ENCODE results near the gene BLOC1S4.
"Not testable (repeated sequence)": the region's sequence is repeated elsewhere in the genome, so short reads cannot be mapped to it uniquely, and the experiment has no call there.

The BLOC1S4 gene

DNA sequence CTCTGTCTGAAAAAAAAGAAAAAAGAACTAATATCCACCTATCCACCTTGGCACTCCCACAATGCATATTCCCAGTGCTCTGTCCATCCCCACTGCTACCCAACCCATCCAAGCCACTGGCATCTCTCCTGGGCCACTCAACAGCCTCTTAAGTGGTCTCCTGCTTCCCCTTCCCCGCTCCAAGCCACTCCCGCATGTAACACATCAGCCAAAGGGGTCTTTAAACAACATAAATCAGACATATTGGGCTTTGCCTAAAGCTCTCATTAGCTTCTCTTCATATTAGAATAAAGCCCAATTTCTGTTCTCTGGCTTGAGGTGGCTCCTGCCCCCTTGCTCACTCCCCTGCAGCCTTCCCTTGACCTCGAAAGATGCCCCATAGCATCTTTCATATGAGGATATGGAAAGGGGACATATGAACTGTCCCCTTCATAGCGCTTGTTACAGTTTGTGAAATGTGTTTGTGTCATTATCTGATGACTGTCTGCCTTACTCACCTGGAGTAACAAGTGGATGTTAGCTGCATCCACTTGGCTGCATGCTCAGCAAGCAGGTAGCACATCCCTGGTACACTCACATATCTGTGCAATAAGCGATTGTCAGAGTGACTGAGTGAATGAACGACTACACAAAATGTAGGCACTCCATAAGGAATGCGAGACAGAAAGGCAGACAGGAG lies 3.1 kb downstream of the BLOC1S4 start:
- no peak for DNase-seq (ENCODE audit: low read depth in 2 of 2)

DNA sequence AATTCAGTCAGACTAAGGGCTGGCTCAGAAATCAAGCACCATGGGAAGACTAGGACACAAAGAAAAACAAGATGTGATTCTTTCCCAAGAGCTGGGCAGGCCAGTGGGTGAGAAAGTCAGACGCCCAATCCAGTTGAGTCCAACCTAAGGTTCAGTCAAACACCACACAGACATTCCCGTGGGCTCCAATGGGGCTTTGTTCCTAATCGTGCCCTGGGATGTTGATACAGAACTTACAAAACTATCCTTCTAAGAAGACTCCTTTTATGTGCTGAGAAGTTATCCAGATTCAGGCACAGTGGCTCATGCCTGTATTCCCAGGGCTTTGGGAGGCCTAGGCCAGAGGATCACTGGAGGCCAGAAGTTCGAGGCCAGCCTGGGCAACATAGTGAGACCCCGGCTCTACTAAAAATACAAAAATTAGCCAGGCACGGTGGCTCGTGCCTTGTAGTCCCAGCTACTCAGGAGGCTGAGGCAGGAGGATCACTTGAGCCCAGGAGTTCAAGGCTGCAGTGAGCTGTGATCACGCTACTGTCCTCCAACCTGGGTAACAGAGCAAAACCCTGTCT lies 3.7 kb downstream of the BLOC1S4 start:
- DNase-seq (ENCODE audit: low read depth in 2 of 2) = no peak

DNA sequence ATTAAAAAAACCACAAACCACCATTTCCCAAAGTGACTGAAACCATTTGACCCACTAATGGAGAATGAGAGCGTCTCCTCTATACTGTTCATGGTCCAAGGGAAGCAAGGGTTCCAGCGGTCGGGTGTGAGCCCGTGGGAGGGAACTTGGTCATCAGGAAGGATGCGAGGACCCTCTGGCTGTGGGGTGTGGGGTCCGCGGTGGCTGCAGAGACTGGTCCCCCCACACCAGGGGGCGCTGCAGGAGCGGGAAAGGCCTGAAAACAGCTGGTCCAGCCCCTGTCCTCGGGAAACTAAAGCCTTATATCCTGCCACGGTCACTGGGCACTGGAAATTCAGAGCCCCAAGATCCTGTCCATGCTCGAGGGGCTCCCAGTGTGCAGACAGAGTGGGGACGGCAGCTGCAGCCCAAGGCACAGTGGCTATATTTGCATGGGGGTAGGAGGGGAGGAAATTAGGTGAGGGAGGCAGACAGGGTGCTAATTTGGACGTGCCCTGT lies 4.3 kb downstream of the BLOC1S4 start:
- peak; percentile 61 to 79 for DNase-seq (ENCODE audit: low read depth in 2 of 2)

DNA sequence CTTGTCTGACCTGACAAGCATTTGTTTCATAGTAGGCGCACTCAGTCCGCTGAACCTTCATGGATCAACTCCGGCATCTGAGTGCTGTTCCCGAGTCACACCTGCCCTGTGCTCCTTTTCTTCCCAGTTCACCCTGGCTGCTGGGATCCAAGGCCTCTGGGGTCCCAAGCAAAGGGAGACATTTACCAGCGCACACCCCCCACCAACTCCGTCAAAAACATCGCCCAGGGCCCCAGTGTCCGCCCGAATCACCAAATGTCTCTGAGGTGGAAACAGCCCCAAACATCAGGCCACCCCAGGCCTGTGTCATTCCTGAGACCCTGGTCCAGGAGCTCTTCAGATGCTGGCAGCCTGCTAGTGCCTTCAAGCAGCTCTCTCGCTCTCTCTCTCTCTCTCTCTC lies 5.1 kb downstream of the BLOC1S4 start:
- DNase-seq (ENCODE audit: low read depth in 2 of 2) = no peak

DNA sequence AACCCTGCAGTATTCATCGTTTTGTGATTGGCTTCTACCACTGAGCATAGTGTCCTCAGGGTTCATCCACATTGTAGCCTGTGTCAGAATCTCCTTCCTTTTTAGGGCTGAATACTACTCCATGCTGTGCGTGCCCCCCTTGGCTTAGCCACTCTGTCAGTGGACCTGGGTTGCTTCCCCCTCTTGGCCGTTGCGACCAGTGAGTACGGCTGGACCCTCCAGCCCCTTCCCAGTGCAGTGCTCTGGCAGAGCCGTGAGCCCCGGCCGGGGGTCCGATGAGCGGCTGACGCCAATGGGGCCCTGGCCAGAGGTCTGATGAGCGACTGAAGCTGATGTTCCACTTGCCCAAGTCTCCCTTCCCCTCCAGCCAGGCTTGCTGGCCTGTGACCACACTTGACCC lies 6.9 kb downstream of the BLOC1S4 start:
- no peak for DNase-seq (ENCODE audit: low read depth in 2 of 2)

DNA sequence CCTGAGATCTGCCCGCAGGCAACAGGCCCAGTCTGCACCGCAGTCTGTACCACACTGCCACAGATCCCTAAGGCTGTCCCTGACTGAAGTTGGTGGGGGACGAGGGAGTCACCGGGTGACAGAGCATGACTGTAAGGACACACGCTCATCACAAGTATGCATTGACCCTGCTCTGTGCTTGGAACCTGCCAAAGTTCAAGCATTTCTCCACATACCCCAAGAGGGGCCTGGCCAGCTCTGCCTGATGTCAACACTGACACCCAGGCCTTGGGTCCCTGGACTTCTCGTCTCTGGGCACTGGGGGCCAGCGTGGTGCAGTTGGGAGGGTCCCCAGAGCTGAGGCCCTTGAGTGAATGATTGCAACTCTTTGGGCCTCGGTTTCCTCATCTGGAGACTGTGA lies 7.9 kb downstream of the BLOC1S4 start:
- no peak for DNase-seq (ENCODE audit: low read depth in 2 of 2)

DNA sequence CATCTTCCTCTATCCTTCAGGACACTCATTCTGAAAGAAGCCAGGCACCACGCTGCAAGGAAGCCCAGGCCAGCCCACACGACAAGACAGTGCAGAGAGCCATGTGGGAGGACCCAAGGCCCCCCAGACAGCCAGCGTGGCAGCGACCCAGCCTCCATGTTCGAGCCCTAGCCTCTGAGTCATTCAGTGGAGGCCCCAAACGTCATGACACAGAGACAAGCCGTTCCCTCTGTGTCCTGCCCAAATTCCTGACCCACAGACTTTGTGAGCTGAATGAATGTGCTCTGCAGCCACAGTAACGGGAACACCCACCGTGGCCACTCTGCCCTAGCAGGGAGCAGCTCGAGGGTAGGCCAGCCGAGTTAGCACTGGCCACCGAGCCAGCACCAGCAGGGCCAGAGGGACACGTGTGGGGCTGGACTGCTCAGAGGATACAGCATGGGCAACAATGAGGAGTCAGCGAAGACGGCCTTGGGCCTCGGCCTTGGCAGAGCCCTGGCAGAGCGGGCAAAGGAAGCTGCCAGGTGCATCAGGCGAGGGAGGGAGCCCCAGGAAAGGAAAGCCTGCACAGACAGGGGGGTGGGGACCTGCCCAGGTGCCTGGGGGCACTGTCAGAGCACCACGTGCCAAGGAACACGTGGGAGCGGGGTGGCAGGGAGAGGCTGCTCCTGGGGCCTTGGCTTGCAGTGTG lies 8.6 kb downstream of the BLOC1S4 start:
- DNase-seq (ENCODE audit: low read depth in 2 of 2) = no peak

DNA sequence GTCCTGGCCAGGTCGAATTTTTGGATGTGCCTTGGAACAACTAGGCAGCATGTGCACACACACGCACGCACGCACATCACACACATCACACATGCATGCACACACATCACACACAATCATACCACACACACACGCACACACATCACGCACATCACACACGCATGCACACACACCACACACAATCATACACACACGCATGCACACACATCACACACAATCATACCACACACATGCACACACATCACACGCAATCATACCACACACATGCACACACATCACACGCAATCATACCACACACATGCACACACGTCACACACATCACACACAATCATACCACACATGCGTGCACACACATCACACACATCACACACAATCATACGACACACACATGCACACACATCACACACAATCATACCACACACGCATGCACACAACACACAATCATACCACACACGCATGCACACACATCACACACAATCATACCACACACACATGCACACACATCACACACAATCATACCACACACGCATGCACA lies 9.5 kb downstream of the BLOC1S4 start:
- DNase-seq (ENCODE audit: low read depth in 2 of 2) = not testable (repeated sequence)

DNA sequence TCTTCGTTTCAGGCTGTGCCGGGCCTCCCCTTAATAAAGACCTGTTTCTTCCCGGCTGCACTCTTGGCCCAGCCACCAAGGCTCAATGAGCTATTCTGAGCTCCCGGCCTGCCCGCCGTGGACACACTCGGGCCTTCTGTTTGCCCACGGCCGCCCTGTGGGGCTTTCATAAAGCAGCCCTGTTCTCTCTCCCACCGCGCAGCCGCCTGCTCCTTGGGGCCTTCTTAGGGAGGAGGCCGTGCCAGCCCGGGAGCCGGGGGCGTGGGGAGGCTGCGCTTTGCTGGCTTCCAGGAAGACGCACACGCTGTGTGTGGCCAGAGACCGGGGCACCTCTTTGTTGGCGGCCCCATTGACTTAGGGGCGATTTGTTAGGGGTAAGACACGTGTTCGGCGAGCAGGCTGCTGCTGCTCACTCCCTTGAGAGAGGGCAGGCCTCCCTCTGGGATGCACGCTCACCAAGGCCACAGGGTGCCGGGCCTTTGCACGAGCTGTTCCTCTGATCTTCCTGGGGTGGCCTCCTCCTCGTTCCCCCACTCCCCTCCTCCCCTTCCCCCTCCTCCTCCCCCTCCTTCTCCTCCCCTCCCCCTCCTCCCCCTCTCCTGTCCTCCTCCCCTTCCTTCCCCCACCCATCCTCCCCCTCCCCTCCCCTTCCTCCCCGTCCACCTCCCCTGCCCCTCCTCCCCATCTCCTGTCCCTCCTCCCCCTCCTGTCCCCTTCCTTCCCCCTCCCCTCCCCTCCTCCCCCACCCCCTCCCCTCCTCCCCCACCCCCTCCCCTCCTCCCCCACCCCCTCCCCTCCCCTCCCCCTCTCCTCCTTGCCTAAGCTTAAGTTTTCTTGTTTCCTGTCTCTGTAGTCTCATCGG lies 11.3 kb downstream of the BLOC1S4 start:
- no peak for DNase-seq (ENCODE audit: low read depth in 2 of 2)

DNA sequence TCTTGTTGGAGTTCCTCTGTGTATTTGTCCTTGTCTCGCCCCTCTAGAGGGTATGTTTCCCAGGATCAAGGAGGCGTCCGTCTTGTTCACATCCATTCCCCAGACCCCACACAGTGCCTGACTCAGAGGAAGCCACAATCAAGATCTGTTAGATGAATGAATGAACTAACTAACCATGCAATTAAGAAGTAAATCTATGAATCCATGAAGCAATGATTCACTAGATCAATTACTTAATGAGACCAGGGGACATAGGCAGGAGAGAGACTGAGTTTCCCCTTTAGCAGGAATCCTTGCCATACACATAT lies 11.9 kb downstream of the BLOC1S4 start:
- DNase-seq (ENCODE audit: low read depth in 2 of 2) = no peak

DNA sequence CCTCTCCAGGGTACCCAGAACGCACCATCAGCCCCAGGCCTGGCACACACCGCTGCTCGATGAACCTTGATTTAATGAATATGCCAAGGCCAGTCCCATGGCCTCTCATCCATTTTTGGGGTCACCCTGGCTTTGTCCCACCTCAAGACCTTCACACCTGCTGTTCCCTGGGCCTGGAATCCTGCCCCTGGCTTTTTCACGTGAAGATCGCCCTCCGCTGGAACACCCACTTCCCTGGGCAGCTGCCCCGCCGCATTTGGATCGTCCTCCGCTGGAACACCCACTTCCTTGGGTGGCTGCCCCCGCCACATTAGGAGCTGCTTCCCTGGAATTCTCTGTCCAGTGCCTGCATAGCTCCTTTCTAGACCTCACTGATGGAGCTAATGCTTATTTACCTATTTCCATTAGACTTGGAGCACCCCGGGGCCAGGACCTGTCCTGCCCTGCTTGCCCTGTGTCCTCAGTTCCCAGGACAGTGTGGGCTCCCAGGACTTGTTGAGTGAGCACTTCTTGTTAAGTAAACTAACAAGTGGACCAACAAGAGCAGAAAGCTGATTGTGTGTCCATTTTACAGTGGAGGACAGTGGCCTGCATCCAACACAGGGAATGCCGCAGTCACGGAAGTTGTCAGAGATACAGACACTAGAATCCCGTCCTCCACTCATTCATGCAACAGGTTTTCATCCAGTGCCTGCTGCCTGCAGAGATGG lies 12.5 kb downstream of the BLOC1S4 start:
- no peak for DNase-seq (ENCODE audit: low read depth in 2 of 2)

DNA sequence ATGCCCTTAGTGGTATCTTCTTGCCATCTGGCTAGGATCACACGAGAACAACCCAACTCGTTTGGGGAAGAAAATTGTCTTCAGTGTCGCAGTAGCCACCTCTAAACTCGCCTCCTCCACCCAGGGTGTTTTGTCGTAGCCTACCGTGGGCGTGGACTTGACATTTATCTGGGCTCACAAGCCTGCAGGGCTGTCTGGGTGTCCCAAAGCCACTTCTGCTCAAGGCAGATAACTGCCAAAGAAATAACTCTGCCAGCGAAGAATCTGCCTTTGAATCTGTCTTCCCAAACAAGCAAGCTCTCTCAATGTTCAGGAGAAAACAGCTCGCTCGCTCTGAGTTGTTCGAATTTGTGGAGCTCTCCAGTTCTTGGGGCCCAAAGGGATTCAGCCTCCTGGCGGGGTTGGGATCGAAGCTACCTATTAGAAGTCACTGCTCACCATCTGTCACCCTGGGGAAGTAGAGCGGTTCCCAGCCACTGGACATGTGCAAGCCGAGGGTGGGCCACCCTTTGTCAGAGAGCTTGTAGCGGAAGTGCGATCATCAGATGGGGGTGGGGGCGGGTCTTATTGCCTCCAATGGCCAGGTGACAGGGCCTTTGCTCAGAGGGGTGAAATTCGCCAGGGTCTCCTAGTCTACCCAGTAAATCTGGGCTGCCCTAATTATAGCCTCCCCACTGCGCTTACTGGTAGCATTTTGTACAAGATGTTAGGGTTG lies 14.8 kb downstream of the BLOC1S4 start:
- no peak for DNase-seq (ENCODE audit: low read depth in 2 of 2)

DNA sequence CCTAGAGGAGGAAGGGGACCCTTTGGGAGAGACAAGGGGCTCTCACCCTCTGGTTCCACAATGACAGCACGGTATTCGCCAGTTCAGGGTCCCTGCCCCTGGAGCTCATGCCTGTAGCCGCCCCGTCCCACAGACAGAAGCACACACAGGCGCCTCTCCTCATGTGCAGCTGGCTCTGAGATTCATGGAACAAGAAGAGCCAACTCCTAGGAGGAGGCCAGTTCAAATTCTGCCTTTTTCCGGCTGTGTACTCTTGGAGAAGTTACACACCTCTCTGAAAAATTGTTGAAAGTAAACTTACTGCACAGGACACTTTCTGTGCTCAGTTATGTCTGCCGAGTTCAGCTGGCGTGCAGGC lies 15.3 kb downstream of the BLOC1S4 start:
- DNase-seq (ENCODE audit: low read depth in 2 of 2) = no peak

DNA sequence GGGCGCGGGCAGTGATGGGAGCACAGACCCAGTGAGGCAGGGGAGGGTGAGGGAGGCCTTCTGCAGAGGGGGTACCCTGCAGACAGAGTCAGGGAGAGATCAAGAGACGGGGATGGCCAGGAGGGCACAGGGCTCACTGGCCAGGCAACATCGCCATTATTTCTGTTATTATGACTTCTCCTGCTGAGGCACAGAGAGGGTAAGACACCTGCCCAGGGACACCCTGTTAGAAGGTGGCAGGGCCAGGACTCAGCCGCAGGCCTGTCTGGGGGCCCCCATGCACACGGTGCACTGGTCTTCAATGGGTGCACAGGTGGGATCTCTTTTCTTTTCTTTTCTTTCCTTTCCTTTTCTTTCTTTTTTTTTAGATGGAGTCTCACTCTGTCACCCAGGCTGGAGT lies 15.8 kb downstream of the BLOC1S4 start:
- no peak for DNase-seq (ENCODE audit: low read depth in 2 of 2)

DNA sequence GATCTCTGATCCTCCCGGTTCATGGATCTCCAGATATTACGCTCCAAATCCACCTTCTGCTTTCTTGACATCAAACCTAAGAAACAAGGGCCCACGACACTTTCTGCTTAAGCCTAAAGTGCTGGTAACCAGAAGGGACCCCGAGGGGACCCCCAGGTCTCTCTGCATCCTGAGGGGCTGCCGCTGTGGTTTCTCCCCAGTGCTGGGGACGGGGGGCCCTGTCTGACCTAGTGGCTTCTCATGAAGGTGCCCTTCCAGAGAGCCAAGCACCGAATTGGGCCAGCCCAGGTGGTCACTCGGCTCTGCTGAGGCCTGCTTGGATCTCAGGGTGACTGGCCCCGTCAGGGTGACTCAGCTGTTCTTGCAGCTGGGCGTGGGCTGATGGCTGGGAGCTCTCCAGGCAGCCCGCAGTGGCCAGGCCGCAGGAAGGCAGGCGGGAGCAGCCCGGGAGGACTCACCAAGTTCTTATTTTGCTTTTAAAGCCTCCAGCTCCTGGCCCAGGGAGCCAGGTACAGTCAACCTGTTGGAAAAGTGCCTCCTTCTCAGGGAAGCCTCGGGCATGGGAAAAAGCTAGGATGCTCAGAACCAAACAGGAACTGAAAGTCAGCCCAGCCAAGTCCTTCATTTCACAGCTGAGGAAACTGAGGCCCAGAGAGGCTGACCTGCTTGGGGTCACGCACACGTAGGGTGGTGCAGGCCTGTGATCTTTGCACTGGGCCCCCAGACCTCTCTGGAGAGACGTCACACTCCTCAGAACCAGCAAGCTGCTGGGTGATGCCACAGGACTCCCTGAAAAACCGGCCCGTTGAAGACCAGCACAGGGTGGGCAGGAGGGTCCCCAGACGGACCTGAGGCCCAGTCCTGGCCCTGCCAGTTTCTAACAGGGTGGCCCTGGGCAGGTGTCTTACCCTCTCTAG lies 16.7 kb downstream of the BLOC1S4 start:
- no peak for DNase-seq (ENCODE audit: low read depth in 2 of 2)

DNA sequence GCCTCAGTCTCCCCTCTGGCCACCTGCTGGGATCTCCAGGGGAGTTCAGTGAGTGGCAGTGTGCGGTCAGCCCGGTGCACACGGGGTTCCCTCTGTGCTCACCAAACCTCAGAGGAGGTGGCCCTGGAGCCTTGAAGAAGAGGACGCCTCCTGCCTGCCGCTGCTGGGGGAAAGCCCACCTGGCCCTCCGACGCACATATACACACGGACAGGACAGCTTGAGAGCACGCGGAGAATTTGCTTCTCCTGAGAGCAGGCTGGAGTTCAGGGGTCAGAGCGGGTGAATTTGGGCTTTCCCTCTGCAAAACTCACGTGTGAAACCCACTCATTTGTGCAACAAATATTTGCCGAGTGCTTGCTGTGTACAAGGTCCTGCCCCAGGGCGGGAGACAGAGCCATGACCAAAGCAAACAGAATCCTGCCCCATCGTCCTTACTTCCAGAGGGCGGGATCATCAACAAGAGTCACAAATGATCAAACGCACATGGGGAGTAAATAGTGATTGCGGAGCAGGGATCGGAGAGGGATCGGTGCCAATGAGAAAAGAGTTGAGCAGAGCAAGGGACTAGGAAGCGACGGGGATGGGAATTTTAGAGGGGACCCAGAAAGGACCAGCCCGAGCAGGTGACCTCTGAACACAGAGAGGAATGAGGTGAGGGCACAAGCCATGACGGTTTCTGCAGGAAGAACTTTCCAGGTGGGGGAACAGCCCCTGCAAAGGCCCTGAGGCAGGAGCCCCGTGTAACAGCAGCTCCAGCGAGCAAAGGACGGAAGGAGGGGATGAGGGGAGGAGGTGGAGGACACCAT lies 17.6 kb downstream of the BLOC1S4 start:
- DNase-seq (ENCODE audit: low read depth in 2 of 2) = no peak

DNA sequence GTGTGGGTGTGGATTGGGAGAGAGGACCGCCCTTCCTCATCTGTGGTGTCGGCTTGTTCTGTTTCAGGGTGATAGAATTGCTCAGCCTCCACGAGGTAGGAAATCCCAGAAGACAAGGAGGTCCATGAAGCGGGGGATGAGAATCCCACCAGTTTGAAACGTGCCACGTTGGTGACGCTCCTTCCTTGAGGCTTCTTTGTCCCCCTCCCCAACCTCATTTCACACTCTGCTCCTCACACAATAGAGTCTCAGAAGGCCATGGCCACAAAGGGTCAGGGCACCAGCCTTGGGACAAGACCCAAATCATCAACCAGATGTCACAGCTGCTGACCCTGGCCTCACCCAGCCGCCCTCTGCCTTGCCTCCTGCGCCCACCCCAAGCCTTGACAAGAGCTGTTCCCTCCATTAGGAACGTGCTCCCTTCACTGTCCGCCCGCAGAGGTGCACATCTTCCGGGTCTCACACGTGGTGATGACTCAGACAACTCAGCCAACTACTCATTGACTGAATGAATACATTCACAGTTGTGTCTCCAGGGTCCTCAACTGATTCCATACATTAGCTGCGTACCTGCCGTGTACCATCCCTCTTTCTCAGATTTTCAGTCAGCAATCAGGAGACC lies 18.3 kb downstream of the BLOC1S4 start:
- no peak for DNase-seq (ENCODE audit: low read depth in 2 of 2)

DNA sequence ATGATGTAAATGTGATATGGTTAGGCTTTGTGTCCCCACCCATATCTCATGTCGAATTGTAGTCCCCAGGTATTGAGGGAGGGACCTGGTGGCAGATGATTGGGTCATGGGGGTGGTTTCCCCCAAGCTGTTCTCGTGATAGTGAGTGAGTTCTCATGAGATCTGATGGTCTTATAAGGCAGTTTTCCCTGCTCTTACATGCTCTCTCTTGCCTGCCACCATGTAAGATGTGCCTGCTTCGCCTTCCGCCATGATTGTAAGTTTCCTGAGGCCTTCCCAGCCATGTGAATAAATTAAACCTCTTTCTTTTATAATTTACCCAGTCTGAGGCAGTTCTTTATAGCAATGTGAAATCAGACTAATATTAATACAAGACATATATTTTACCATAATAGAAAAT lies 23.9 kb downstream of the BLOC1S4 start:
- no peak for DNase-seq (ENCODE audit: low read depth in 2 of 2)

DNA sequence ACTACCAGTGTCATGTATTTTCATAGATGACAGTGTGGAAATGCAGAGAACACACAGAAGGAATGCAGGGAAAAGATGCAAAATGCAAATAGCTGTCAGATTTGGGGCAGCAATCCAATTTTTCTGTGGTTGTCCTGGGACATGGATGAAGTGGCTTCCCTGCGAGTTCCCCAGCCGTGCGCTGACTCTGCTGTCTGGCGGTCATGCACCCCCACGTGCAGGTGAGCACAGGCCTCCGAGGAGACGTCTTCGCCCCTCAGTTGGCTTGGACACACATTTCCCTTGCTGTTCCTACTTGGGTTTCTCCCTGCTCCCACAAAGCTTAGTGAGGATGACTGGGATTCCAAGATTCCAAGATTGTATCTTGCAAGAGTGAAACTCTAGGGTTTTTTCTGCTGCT lies 24.4 kb downstream of the BLOC1S4 start:
- no peak for DNase-seq (ENCODE audit: low read depth in 2 of 2)
